GM23338 (cell line): Measurements from ENCODE around the gene SWT1. TPM values are rescaled to one million over a fixed set of nuclear protein-coding genes. Genes with fewer than 3 reads are reported as not detected.

Source experiments
- ATAC-seq: fragments of 200-7000 bp; cut with Tn5 transposase; 3 replicates; pipeline ENCODE4 v1.9.1; 2020
- DNase-seq: peaks from one replicate; pipeline ENCODE4 v3.0.0-alpha.2; 2015; ENCODE audit warnings: low spot score
- H2AFZ ChIP-seq: fragments of 200-600 bp; sonication (generic); 2 replicates; pipeline ENCODE4 v1.8.0; 2016; ENCODE audit warnings: antibody characterized with exemption, mild to moderate bottlenecking, moderate library complexity
- H3F3A ChIP-seq: fragments of 200-600 bp; sonication (generic); replicated peaks from 2 replicates; pipeline ENCODE4 v1.8.0; 2017; ENCODE audit warnings: antibody characterized with exemption, mixed run types, low read depth
- H3K27ac ChIP-seq: fragments of 200-600 bp; sonication (generic); 2 replicates; pipeline ENCODE4 v1.6.1; 2016; ENCODE audit warnings: low read depth
- H3K27me3 ChIP-seq: fragments of 200-600 bp; sonication (generic); 2 replicates; pipeline ENCODE4 v1.8.0; 2016; ENCODE audit warnings: mild to moderate bottlenecking, mixed run types, moderate library complexity; ENCODE audit not compliant: insufficient read depth
- H3K36me3 ChIP-seq: fragments of 200-600 bp; sonication (generic); 2 replicates; pipeline ENCODE4 v1.8.0; 2016; ENCODE audit warnings: mild to moderate bottlenecking; ENCODE audit not compliant: insufficient read depth
- H3K4me1 ChIP-seq: fragments of 200-600 bp; sonication (generic); 2 replicates; pipeline ENCODE4 v1.8.0; 2016; ENCODE audit warnings: mild to moderate bottlenecking, moderate library complexity; ENCODE audit not compliant: insufficient read depth
- H3K4me2 ChIP-seq: fragments of 200-600 bp; sonication (generic); 2 replicates; pipeline ENCODE4 v1.7.1; 2017; ENCODE audit warnings: mixed run types
- H3K4me3 ChIP-seq: fragments of 200-600 bp; sonication (generic); 2 replicates; pipeline ENCODE4 v1.6.1; 2016; ENCODE audit warnings: mixed run types
- H3K79me2 ChIP-seq: fragments of 200-600 bp; sonication (generic); replicated peaks from 2 replicates; pipeline ENCODE4 v1.8.0; 2017; ENCODE audit warnings: mild to moderate bottlenecking; ENCODE audit not compliant: insufficient read depth
- H3K9me2 ChIP-seq: fragments of 200-600 bp; sonication (generic); 2 replicates; pipeline ENCODE4 v1.8.0; 2017; ENCODE audit not compliant: insufficient read depth
- H4K20me1 ChIP-seq: fragments of 200-600 bp; sonication (generic); replicated peaks from 2 replicates; pipeline ENCODE4 v1.8.0; 2017; ENCODE audit warnings: mild to moderate bottlenecking; ENCODE audit not compliant: insufficient read depth
- H3K27ac Mint-ChIP-seq: 2 replicates; pipeline ENCODE4 v1.8.0; 2020; ENCODE audit warnings: inconsistent platforms, mild to moderate bottlenecking, moderate library complexity, mixed read lengths
- H3K27me3 Mint-ChIP-seq: 3 replicates; pipeline ENCODE4 v1.8.0; 2022; ENCODE audit warnings: low read depth, mild to moderate bottlenecking, moderate library complexity, mixed read lengths, inconsistent platforms; ENCODE audit not compliant: insufficient read depth, poor library complexity
- H3K36me3 Mint-ChIP-seq: 3 replicates; pipeline ENCODE4 v1.8.0; 2021; ENCODE audit warnings: low read depth, mild to moderate bottlenecking, inconsistent platforms, moderate library complexity, mixed read lengths
- H3K4me1 Mint-ChIP-seq: 3 replicates; pipeline ENCODE4 v1.8.0; 2020; ENCODE audit warnings: mild to moderate bottlenecking, inconsistent platforms, mixed read lengths
- H3K4me3 Mint-ChIP-seq: 3 replicates; pipeline ENCODE4 v1.8.0; 2021; ENCODE audit warnings: moderate library complexity, mild to moderate bottlenecking, inconsistent platforms, mixed read lengths
- H3K9me3 Mint-ChIP-seq: 3 replicates; pipeline ENCODE4 v1.8.0; 2020; ENCODE audit warnings: moderate library complexity, mild to moderate bottlenecking, inconsistent platforms, mixed read lengths
- CTCF ChIP-seq, 2 experiments: fragments of 200-600 bp in 1 of 2; sonication (generic) in 1 of 2; conservative IDR thresholded peaks; 2 replicates each; pipeline versions ENCODE4 v1.5.1 to v1.6.1; 2016 to 2017; ENCODE audit warnings: antibody characterized with exemption in 2 of 2, low read depth in 2 of 2, mild to moderate bottlenecking in 2 of 2, moderate library complexity in 1 of 2
- ETS1 ChIP-seq: IDR thresholded peaks from 2 replicates; pipeline ENCODE4 v1.6.1; 2016; ENCODE audit warnings: antibody characterized with exemption
- EZH2phosphoT487 ChIP-seq: fragments of 200-600 bp; sonication (generic); IDR thresholded peaks from one replicate; pipeline ENCODE4 v1.8.1; 2018; ENCODE audit warnings: antibody characterized with exemption; ENCODE audit not compliant: unreplicated experiment
- JUNB ChIP-seq: IDR thresholded peaks from one replicate; pipeline ENCODE4 v1.6.1; 2016; ENCODE audit warnings: antibody characterized with exemption; ENCODE audit not compliant: unreplicated experiment
- NANOG ChIP-seq: IDR thresholded peaks from 2 replicates; pipeline ENCODE4 v1.6.1; 2016; ENCODE audit warnings: antibody characterized with exemption, borderline replicate concordance
- POLR2AphosphoS5 ChIP-seq: IDR thresholded peaks from 2 replicates; pipeline ENCODE4 v1.6.1; 2016; ENCODE audit warnings: antibody characterized with exemption, low read depth
- REST ChIP-seq: IDR thresholded peaks from one replicate; pipeline ENCODE4 v1.6.1; 2018; ENCODE audit warnings: antibody characterized with exemption; ENCODE audit not compliant: unreplicated experiment
- STAT1 ChIP-seq: IDR thresholded peaks from one replicate; pipeline ENCODE4 v1.6.1; 2016; ENCODE audit warnings: antibody characterized with exemption; ENCODE audit not compliant: unreplicated experiment
- ZNF114 ChIP-seq: fragments of 250-450 bp; sonication (Bioruptor Pico); IDR thresholded peaks from 2 replicates; pipeline ENCODE4 v1.5.0; 2020; ENCODE audit warnings: mild to moderate bottlenecking, moderate library complexity
- ZNF331 ChIP-seq: fragments of 250-450 bp; sonication (Bioruptor Pico); IDR thresholded peaks from 2 replicates; pipeline ENCODE4 v1.5.0; 2020; ENCODE audit warnings: low read depth, mild to moderate bottlenecking, moderate library complexity
- ZNF462 ChIP-seq: fragments of 250-450 bp; sonication (Bioruptor Pico); IDR thresholded peaks from 2 replicates; pipeline ENCODE4 v1.5.0; 2020; ENCODE audit warnings: mild to moderate bottlenecking, moderate library complexity
- polyA plus RNA-seq: library from polyadenylated mRNA; unstranded; fragments of >200 nt; fragmentation: Nextera tagmentation; extraction: Ambion mirVana; gene quantifications from 2 replicates; pipeline ENCODE4 v1.2.1, GENCODE V29; 2016
- total RNA-seq: library from RNA; depleted of rRNA; stranded (reverse); fragments of >200 nt; shearing (Covaris generic); gene quantifications from 2 replicates; pipeline ENCODE4 v1.2.3, GENCODE V29; 2014

Gene SWT1
- total and polyA plus RNA-seq, 2 experiments from 2014 or later = 3.6 to 5.7 TPM

- TF ChIP-seq ETS1 (no peak), EZH2phosphoT487 (no peak), NANOG (no peak), JUNB (no peak)
These were observed 82.9 kb downstream of the SWT1 start (continued) for GRCh38 chr1:185239861-185240260.

GRCh38 chr1:185241127-185241526, 84.2 kb downstream of the SWT1 start:
- no peaks in the 10 kb centered on the region for H3K36me3 ChIP-seq
- DNase-seq = no peak
- no peaks in the 10 kb centered on the region for H3K9me2 ChIP-seq
- no peaks in the 10 kb centered on the region for H3F3A ChIP-seq
- no peak overlapping the region for H3K4me3 ChIP-seq
- H3K27me3 Mint-ChIP-seq = no peaks in the 10 kb centered on the region
- H3K27me3 ChIP-seq = no peaks in the 10 kb centered on the region
- no peak overlapping the region for H3K27ac ChIP-seq
- H4K20me1 ChIP-seq = no peaks in the 10 kb centered on the region
- no peaks in the 10 kb centered on the region for H3K9me3 Mint-ChIP-seq
- H3K4me3 Mint-ChIP-seq = no peak overlapping the region
- ATAC-seq = no peak
- H2AFZ ChIP-seq = no peak overlapping the region
- H3K79me2 ChIP-seq = no peaks in the 10 kb centered on the region
- no peaks in the 10 kb centered on the region for H3K36me3 Mint-ChIP-seq
- H3K4me1 Mint-ChIP-seq = no peaks in the 10 kb centered on the region; the same call in 2 of the 3 replicates
- no peaks in the 10 kb centered on the region for H3K4me1 ChIP-seq
- H3K4me2 ChIP-seq = no peak overlapping the region
- no peak overlapping the region for H3K27ac Mint-ChIP-seq
- no peak for TF ChIP-seq NANOG
- TF ChIP-seq JUNB = no peak
- no peak for TF ChIP-seq ETS1
- TF ChIP-seq REST = no peak
- TF ChIP-seq ZNF462 = no peak
- no peak for TF ChIP-seq ZNF331 (CRISPR knock-in tag)
- TF ChIP-seq CTCF (conservative IDR thresholded peaks at IDR 0.05; ENCODE audit: low read depth in 2 of 2) = no peak
- no peak for TF ChIP-seq EZH2phosphoT487
- no peak for TF ChIP-seq STAT1
- no peak for TF ChIP-seq POLR2AphosphoS5
- TF ChIP-seq ZNF114 (CRISPR knock-in tag) = no peak
